Measurements from ENCODE around the gene UBE2V1. TPM values are rescaled to one million over a fixed set of nuclear protein-coding genes. Genes with fewer than 3 reads are reported as not detected.

UBE2V1 gene
- polyA plus RNA-seq, 1 of the 3 experiments (the other 2 are of a cell fraction), result 99.7 TPM

DNA sequence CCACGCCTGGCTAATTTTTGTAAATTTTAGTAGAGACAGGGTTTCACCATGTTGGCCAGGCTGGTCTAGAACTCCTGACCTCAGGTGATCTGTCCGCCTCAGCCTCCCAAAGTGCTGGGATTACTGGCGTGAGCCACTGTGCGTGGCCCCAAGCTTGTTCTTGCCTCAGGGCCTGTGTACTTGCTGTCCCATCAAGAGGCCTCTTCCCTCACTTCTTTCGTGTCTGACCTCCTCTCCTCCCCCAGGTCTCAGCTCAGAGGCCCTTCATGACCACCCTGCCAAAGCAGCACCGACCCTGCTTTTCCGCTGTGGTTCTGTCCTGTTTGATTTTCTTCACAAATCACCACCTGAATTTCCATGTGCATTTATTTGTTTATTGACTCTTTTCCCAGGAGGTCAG, 10.5 kb upstream of the UBE2V1 start:
- Histone ChIP-seq H3K4me3 (ENCODE audit: low read depth in 2 of 2, low read length in 1 of 2) (no peak overlapping the region), H3K27ac (ENCODE audit: low read depth in 2 of 2, low read length in 1 of 2) (no peak overlapping the region), H3K79me2 (ENCODE audit: insufficient read depth) (no peaks in the 10 kb centered on the region), H3K27me3 (ENCODE audit: insufficient read depth) (no peaks in the 10 kb centered on the region), H3K4me1 (ENCODE audit: control insufficient read depth in 1 of 2, insufficient read depth in 2 of 2, low read depth in 1 of 2, low read length in 1 of 2) (no peaks in the 10 kb centered on the region; a peak in 1 of 4 replicates), H3K4me2 (no peak overlapping the region), H3K36me3 (replicated peaks in 1 of 2; ENCODE audit: control insufficient read depth in 1 of 2, insufficient read depth in 2 of 2, low read length in 1 of 2) (peaks cover 6 to 21% of the 10 kb centered on the region in 2 experiments), H2AFZ (ENCODE audit: low read depth) (no peak overlapping the region), H3F3A (replicated peaks; ENCODE audit: insufficient read depth) (peaks cover 4% of the 10 kb centered on the region), H4K20me1 (ENCODE audit: insufficient read depth) (no peaks in the 10 kb centered on the region), H3K9me3 (no peaks in the 10 kb centered on the region), H3K9me2 (no peaks in the 10 kb centered on the region), H3K9ac (no peak overlapping the region)
- DNase-seq, result no peak
- ChIA-PET POLR2A (interaction anchor here (0.9 kb wide), 1 partner anchor 30 kb away, joined by 5 read pairs; no protein-coding TSS in a partner anchor), CTCF (interaction anchor here (0.7 to 11.5 kb wide), 7 partner anchors 11 to 143 kb away, joined by 4 to 297 read pairs (median 44); partner anchors contain the start of gene PEDS1)
- WGBS (ENCODE audit: low lambda C conversion rate), result 93% methylated on average over 7 of the region's 7 CpGs
- TF ChIP-seq EZH2phosphoT487 (IDR thresholded peaks at IDR 0.05; ENCODE audit: borderline replicate concordance, low read depth), result no peak
- TF ChIP-seq, protein P1, sequence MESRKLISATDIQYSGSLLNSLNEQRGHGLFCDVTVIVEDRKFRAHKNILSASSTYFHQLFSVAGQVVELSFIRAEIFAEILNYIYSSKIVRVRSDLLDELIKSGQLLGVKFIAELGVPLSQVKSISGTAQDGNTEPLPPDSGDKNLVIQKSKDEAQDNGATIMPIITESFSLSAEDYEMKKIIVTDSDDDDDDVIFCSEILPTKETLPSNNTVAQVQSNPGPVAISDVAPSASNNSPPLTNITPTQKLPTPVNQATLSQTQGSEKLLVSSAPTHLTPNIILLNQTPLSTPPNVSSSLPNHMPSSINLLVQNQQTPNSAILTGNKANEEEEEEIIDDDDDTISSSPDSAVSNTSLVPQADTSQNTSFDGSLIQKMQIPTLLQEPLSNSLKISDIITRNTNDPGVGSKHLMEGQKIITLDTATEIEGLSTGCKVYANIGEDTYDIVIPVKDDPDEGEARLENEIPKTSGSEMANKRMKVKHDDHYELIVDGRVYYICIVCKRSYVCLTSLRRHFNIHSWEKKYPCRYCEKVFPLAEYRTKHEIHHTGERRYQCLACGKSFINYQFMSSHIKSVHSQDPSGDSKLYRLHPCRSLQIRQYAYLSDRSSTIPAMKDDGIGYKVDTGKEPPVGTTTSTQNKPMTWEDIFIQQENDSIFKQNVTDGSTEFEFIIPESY (IDR thresholded peaks at IDR 0.05; ENCODE audit: borderline replicate concordance, low read depth), result no peak
- no peak for TF ChIP-seq RCOR1 (IDR thresholded peaks at IDR 0.05; ENCODE audit: low read length)
- TF ChIP-seq POLR2AphosphoS5 (IDR thresholded peaks at IDR 0.05; ENCODE audit: low read depth, low read length), result no peak
- no peak for TF ChIP-seq TEAD4 (IDR thresholded peaks at IDR 0.05; ENCODE audit: borderline replicate concordance, insufficient read depth)

DNA sequence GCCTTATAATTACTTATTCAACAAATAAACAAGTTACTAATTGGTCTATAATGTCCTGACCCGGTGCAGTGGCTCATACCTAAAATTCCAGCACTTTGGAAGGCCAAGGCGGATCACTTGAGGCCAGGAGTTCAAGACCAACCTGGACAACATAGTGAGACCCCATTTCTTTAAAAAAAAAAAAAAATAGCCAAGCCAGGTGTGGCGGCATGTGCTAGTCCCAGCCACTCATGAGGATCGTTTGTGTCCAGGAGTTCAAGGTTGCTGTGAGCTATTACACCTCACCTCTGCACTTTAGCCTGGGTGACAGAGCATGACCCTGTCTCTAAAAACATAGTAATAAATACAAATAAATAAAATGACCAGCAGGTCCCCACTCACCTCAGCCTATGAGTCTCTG, 9.8 kb upstream of the UBE2V1 start:
- WGBS (ENCODE audit: low lambda C conversion rate), result 90% methylated on average over 4 of the region's 4 CpGs
- Histone ChIP-seq H3K79me2 (ENCODE audit: insufficient read depth) (no peaks in the 10 kb centered on the region), H4K20me1 (ENCODE audit: insufficient read depth) (no peaks in the 10 kb centered on the region), H2AFZ (ENCODE audit: low read depth) (no peak overlapping the region), H3K9ac (no peak overlapping the region), H3K4me3 (ENCODE audit: low read depth in 2 of 2, low read length in 1 of 2) (no peak overlapping the region), H3K9me3 (no peaks in the 10 kb centered on the region), H3K4me1 (ENCODE audit: control insufficient read depth in 1 of 2, insufficient read depth in 2 of 2, low read depth in 1 of 2, low read length in 1 of 2) (no peaks in the 10 kb centered on the region; a peak in 1 of 4 replicates), H3K9me2 (no peaks in the 10 kb centered on the region), H3K27ac (ENCODE audit: low read depth in 2 of 2, low read length in 1 of 2) (no peak overlapping the region), H3K4me2 (no peak overlapping the region), H3K36me3 (replicated peaks in 1 of 2; ENCODE audit: control insufficient read depth in 1 of 2, insufficient read depth in 2 of 2, low read length in 1 of 2) (peaks cover 6 to 15% of the 10 kb centered on the region in 2 experiments), H3F3A (replicated peaks; ENCODE audit: insufficient read depth) (peaks cover 4% of the 10 kb centered on the region), H3K27me3 (ENCODE audit: insufficient read depth) (no peaks in the 10 kb centered on the region)
- DNase-seq, result no peak
- ChIA-PET CTCF (interaction anchor here (0.7 to 11.5 kb wide), 8 partner anchors 9 to 142 kb away, joined by 4 to 297 read pairs (median 44); partner anchors contain the start of gene PEDS1), POLR2A (interaction anchor here (0.9 kb wide), 1 partner anchor 30 kb away, joined by 5 read pairs; no protein-coding TSS in a partner anchor)
- TF ChIP-seq CHD2 (IDR thresholded peaks at IDR 0.05; ENCODE audit: low read length, partially characterized antibody) (no peak), MXI1 (IDR thresholded peaks at IDR 0.05; ENCODE audit: low read depth, low read length) (no peak), GABPA (IDR thresholded peaks at IDR 0.05; ENCODE audit: low read depth) (no peak), RAD21 (IDR thresholded peaks at IDR 0.05; ENCODE audit: low read length) (no peak), EP300 (IDR thresholded peaks at IDR 0.05; ENCODE audit: borderline replicate concordance in 1 of 2, low read depth in 1 of 2, low read length in 1 of 2) (no peak), YY1 (IDR thresholded peaks at IDR 0.05; ENCODE audit: low read depth) (no peak), MEF2A (IDR thresholded peaks at IDR 0.05; ENCODE audit: borderline replicate concordance, low read depth) (no peak), GATA2 (CRISPR knock-in tag; IDR thresholded peaks at IDR 0.05) (no peak), SIN3A (IDR thresholded peaks at IDR 0.05; ENCODE audit: borderline replicate concordance, low read depth, low read length) (no peak), RFX5 (IDR thresholded peaks at IDR 0.05; ENCODE audit: low read length) (no peak)
- TF ChIP-seq, protein P2, sequence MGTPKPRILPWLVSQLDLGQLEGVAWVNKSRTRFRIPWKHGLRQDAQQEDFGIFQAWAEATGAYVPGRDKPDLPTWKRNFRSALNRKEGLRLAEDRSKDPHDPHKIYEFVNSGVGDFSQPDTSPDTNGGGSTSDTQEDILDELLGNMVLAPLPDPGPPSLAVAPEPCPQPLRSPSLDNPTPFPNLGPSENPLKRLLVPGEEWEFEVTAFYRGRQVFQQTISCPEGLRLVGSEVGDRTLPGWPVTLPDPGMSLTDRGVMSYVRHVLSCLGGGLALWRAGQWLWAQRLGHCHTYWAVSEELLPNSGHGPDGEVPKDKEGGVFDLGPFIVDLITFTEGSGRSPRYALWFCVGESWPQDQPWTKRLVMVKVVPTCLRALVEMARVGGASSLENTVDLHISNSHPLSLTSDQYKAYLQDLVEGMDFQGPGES (IDR thresholded peaks at IDR 0.05; ENCODE audit: low read depth, low read length), result no peak

All from SK-N-SH (cell line).